Brain microvascular endothelial cell (primary cell): ENCODE data around the gene UTP11.

ENCODE experiments used
- DNase-seq: peaks from one replicate; pipeline ENCODE4 v3.0.0-alpha.2; 2020
- H3K27ac ChIP-seq: fragments of 250-450 bp; sonication (Bioruptor Pico); 2 replicates; pipeline ENCODE4 v1.5.1; 2020; ENCODE audit warnings: mild to moderate bottlenecking, moderate library complexity
- H3K27me3 ChIP-seq: fragments of 250-450 bp; sonication (Bioruptor Pico); replicated peaks from 2 replicates; pipeline ENCODE4 v1.5.1; 2020; ENCODE audit warnings: mild to moderate bottlenecking
- H3K36me3 ChIP-seq: fragments of 250-450 bp; sonication (Bioruptor Pico); replicated peaks from 2 replicates; pipeline ENCODE4 v1.5.1; 2020; ENCODE audit warnings: mild to moderate bottlenecking
- H3K4me3 ChIP-seq: 2 replicates; pipeline ENCODE4 v1.5.1; 2011; ENCODE audit warnings: low read depth, mild to moderate bottlenecking, control low read depth, low read length, moderate library complexity
- CTCF ChIP-seq: IDR thresholded peaks from 2 replicates; pipeline ENCODE4 v1.5.1; 2011; ENCODE audit warnings: low read depth, mild to moderate bottlenecking, moderate library complexity, low read length, control low read depth, inconsistent platforms; ENCODE audit errors: missing control alignments
- in situ Hi-C: cut with HindIII; loops from 2 replicates; pipeline ENCODE4 v1.10.0; 2017; ENCODE audit warnings: low sequenced_read_pairs, low pct_ligation_motif_present

Gene UTP11

GRCh38 chr1:38051079-38051543 is 38.6 kb downstream of the UTP11 start:
- DNase-seq = no peak
- in situ Hi-C loops = no loop called here
- Histone ChIP-seq H3K27ac (no peak overlapping the region), H3K4me3 (no peak overlapping the region), H3K27me3 (peaks cover 13% of the 10 kb centered on the region), H3K36me3 (no peaks in the 10 kb centered on the region)
- TF ChIP-seq CTCF = peak; percentile 6

DNA sequence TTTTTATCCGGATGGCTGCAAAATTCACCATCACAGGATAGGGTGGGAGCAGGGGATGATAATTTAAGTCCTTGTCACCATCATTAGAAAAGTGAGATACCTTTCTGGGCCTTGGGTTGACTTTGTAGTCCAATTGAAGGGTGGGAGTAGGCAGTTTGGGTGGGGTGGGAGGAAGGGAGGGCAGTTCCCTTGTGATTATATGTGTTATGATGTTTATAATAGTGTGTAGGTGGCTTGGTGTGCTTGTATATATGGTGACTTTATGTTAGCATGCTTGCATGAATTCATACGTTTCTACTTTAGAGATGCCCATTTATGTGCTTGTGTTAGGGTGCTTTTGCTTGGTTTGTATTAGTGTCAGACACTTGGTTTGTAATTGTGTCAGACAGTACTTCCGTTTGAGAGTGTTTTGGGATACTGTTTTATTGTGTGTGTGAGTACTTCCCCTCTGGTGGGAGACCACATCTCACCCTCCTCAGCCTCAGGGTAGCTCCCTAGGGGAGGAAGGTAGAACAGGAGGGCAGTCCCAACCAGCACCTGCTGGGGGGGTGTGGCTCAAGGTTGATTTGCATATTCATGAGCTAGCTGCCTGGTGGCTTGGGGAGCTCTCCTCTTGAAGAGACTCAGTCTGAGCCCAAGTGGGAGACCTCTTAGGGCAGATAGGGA is 40.3 kb downstream of the UTP11 start:
- Histone ChIP-seq H3K4me3 (no peak overlapping the region), H3K27ac (no peak overlapping the region), H3K36me3 (no peaks in the 10 kb centered on the region), H3K27me3 (peaks cover 5% of the 10 kb centered on the region)
- no peak for TF ChIP-seq CTCF
- no peak for DNase-seq
- in situ Hi-C loops = no loop called here

DNA sequence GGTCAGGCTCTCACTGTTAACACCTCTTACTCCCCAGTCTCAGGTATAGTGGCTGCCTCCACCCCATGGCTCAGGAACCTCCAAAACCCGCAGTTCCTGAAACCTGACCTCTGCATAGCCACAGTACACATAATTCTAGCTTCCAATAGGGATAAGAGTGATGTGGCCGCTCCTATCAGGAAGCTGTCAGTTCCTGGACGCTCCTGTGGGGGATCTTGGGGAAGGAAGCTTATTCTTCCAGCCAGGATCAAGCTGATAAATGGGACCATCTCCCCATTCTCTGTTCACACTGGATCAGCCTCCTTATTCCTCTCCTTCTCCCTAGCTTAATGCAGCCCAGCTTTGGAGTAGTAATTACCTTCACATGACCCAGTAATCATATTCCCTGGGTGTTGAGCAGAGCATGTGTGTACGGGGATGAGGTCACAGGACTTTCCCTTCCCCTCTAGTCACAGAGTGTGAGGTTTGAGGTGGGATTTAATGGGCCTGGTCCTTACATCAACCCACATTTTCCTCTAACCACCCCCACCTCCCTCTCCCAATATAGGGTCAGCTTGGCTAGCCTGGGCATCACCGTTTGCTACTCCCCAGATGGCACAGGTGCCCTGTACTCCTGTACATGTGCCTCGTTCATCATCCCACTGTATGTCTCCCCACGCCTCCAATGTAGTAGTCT is 41.0 kb downstream of the UTP11 start:
- no peak overlapping the region for H3K27ac ChIP-seq
- no peak overlapping the region for H3K4me3 ChIP-seq
- DNase-seq = no peak
- H3K27me3 ChIP-seq = no peaks in the 10 kb centered on the region
- no peaks in the 10 kb centered on the region for H3K36me3 ChIP-seq
- TF ChIP-seq CTCF = no peak
- in situ Hi-C loops = no loop called here

- no peak overlapping the region for H3K4me3 ChIP-seq
- in situ Hi-C loops = no loop called here
- H3K36me3 ChIP-seq = no peaks in the 10 kb centered on the region
- no peak overlapping the region for H3K27ac ChIP-seq
- no peaks in the 10 kb centered on the region for H3K27me3 ChIP-seq
- no peak for DNase-seq
- no peak for TF ChIP-seq CTCF
Observed at GRCh38 chr1:38055398-38055797, 42.9 kb downstream of the UTP11 start.

DNA sequence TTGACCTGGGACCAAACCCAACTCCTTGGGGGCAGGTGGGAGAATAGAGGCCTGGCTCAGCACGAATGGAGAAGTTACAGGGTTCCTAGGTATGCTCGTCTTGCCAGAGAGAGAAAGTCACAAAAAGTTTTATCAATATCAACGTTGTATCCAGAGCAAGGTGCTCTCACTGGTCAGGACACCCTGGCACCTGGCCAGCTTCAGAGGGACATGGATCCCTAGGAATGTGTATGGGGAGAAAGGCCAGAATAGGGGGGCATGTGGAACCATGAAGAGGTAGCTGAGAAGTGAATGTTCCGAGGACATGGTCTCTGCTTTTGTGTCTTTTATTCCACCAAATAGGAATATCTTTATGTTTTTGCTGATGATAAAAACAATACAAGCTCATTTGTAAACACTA is 43.4 kb downstream of the UTP11 start:
- in situ Hi-C loops = no loop called here
- no peaks in the 10 kb centered on the region for H3K27me3 ChIP-seq
- DNase-seq = no peak

More for the DNA sequence above, 43.4 kb downstream of the UTP11 start:
- H3K4me3 ChIP-seq = no peak overlapping the region
- no peak overlapping the region for H3K27ac ChIP-seq
- no peak for TF ChIP-seq CTCF
- H3K36me3 ChIP-seq = no peaks in the 10 kb centered on the region
